ENCODE data around the gene NFE2L1.
"Not testable (repeated sequence)": the region's sequence is repeated elsewhere in the genome, so short reads cannot be mapped to it uniquely, and the experiment has no call there.

Gene NFE2L1

DNA sequence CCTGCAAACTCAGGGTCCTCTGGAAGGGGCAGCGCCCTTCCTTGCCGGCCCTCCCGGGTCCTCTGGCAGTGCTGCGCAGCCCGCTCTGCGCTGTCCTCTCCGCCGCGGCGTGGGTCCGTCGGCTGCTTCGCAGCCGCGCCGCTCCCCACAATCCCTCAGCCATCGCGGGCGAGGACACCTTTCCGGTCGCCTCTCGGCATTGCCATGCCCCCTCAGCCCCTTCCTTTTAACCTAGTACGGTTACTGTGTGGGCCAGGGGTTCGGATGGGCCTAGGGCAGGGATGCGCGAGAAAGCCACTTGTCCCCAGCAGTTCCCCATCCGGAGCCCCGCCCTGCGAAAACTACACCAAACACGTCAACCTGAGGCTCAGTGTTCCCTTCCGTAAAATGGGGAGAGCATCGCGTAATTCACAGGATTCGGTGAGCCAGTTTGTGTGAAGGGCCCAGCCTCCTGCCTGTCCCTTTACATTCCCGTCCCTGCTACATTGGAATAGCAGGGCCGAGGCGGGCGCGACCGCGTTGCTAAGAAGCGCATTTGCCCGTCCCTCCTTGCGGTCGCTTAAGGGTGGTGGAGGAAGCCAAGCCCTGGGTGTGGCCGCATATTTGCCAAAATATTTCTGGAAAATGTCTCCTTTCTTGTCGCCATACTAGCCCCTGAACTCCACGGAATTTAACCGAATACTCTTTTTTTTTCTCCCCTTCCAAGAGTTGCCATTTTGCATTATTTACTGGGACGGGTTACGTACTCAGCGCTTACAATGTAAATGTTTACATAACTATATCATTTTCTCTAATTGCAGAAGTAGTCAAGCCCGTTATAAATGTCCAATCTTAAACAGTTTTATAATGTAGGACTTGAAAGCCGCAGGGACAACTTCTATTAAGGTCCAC is 23.8 kb upstream of the NFE2L1 start:
- no peak for DNase-seq (ENCODE audit: low read depth)

DNA sequence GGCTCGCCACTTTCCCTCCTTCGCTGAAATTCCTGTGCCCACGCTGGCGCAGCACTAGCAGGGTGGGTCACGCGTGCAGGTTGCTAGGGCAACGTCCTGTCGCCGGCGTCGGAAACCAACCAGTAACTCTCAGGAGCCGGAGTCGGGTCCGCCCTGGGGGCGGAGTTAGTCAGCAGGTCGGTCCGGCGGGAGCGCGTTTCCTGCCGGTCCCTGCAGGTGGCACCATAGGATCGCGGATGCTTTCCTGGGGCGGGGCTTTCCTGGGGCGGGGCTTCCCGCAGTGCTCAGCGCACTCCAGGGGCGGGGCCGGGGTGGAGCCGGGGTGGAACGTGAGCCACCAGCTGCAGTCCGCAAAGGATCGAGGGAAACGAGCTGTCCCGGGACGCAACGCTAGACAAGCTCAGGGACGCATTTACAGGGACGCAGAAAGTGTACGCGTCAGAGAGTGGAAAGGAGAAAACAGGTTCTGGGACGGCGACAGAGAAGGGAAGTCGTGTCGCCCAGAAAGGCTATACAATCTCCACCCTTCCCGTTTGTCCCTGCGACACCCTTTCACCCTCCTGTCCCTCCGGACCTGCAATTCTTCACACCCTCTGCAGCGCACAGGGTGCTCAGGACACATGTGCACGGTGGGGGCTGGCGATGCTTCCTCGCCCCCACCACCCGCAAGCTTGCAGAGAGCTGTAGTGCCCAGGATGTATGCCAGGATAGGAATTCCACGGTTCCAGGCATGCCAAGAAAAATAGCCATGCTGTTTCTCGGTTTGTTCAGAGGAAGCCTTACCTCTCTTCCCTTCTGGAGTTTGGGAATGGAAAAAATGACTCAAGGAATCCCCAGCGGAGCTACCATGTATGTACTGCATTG is 22.9 kb upstream of the NFE2L1 start:
- DNase-seq (ENCODE audit: low read depth): peak; percentile 93

DNA sequence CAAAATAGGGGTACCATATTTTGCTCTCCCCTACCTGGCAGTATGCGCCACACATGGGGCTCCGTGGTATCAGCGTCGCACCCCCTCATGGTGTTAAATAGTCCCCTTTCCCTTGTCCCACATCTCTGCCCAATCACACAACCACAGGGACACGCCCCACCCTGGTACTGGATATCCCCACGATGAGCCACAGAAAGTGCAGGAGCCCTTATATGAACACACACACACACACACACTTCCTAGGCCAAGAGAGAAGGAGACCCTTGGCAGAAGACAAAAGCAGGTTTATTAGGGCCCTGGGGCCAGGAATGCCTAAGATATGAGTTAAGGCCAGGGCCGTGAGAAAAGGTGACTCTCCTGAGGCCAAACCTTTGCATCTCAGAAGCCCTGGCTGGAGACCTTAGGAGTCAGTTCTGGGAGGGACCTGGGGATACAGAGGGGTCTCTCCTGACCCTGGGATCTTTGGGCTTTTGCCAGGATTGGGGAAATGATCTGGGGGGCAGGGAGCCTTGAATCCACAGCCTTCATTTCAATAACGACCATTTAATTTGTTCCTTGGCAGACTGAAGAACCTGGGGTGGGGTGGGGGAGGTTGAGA is 22.2 kb upstream of the NFE2L1 start:
- DNase-seq (ENCODE audit: low read depth): no peak

DNA sequence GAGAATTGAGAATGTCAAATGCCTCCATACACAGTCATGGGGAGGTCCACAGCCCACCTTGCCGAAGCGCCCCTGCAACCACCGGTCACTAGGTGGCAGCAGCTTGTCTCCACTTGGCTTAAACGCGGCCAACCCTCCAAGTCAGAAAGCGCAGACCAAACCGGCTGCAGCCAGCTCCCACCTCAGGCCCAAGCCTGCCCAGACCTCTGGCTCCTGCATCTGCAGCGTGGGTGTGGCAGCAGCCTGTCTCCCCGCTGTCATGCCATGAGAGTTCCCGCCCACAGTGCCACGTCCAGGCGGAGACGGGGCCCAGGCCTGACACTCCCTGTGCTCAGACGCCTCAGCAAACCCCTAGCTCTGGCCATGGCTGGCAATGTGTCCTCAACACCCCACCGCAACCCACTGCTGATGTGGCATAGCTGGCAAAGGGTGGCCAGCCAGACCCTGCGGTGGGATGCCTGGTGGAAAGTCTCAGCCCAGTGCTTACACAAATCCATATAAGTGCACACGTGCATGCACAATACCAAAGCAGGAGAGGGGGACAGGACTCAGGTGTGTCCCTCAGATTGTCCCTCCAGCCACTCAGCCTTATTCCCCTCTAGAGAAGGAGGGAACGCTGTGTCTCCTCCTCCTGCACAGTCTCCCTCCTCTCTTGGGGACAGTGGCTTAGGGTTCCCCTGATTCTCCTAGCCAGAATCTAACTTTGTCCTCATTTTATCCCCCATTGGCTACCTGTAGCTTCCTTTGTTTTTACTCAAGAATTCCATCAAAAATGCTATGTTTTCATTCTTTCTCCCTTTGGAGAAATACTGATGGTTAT is 21.4 kb upstream of the NFE2L1 start:
- DNase-seq (ENCODE audit: low read depth): peak; percentile 91

DNA sequence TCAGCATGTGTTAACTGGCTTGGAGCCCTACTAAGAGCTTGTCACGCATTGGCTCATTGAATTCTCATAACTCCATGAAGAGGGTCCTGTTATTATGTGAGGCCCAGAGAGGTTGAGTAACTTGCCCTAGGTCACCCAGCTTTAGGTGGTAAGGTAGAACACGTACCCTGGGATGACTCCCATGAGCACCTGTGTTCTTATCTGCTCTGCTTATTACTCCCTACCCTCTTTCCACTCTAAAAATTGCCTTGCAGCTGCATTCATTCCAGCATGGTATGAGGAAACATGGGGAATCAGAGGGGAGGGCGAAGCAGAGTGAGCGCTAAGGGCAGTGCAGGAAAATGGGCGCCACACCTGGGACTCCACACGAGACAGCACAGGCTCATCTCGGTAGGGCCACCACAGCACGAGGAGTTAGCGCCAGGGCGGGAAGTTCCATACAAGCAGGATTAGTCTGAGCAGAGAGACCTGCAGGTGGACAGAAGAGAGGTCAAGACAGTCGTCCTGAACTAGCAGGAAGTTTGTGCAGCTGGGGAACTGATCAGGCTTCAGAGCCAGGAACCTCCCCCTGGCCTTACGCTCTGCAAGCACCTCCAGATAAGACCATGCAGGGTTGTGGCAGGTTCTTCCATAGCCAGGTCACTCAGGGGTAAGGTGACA is 20.7 kb upstream of the NFE2L1 start:
- no peak for DNase-seq (ENCODE audit: low read depth)

DNA sequence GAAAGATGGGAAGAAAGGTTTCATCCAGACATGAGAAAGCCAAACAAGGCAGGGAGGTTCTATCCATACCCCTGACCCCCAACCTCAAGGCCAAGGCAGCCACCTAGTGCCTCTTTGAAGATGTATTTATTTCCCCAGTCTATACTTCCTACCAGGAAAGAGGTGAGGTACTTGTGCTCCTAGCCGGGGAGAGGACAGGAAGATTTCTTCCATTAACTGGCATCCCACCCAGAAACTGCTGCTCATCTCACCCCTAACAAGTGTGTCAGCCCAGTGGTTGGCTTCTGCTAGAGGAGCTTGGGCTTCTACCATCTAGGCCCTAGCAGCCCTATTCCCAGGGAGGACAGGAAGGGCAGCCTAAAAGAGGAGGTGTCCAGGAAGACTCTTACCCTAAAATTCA is 19.4 kb upstream of the NFE2L1 start:
- no peak for DNase-seq (ENCODE audit: low read depth)

DNA sequence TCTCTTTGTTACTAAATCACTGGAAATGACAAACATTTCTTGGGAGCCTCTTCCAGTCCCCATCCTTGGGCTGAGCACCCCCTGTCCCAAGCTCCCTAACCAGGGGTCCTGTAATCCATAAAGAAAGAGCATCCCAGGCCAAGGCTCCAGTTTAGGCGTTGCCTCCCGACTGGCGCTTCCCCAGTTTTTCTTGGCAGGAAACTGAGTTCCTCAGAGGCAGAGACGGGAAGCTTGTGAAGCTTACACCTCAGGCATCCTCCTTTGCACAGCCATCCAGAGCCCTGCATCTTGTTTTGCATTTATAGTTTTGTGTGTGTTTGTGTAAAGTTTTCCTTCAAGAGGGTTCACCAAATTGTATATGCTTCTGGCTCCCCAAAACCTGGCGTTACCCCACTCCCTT is 17.6 kb upstream of the NFE2L1 start:
- DNase-seq (ENCODE audit: low read depth): no peak

DNA sequence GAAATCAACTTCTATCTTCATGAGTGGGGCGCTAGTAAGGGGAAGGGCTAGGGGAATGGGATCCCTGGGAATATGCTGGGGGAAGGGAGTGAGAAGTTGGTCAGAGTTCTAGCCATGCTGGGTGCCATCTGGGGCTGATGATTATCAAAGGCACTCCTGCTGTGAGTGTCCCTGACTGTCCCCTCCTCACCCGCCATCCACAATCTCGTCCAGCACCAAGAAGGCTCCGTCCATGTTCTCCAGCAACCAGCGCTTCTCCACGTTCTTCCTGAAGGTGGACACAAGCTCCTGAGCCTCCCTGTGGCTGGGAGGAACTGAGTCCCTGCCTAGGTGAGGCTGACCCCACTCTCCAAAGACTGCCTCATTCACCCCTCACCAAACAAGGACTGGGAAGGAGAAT is 16.2 kb upstream of the NFE2L1 start:
- no peak for DNase-seq (ENCODE audit: low read depth)

DNA sequence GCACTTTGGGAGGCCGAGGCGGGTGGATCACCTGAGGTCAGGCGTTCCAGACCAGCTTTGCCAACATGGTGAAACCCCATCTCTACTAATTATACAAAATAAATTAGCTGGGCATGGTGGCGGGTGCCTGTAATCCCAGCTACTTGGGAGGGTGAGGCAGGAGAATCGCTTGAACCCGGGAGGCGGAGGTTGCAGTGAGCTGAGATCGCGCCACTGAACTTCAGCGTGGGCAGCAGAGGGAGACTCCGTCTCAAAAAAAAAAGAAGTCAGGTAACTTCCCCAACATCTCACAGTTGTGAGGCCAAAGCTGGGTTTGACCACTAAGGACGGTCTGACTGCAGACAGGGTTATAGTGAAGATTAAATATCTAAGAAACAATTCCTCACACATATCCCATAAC is 13.4 kb upstream of the NFE2L1 start:
- not testable (repeated sequence) for DNase-seq (ENCODE audit: low read depth)

DNA sequence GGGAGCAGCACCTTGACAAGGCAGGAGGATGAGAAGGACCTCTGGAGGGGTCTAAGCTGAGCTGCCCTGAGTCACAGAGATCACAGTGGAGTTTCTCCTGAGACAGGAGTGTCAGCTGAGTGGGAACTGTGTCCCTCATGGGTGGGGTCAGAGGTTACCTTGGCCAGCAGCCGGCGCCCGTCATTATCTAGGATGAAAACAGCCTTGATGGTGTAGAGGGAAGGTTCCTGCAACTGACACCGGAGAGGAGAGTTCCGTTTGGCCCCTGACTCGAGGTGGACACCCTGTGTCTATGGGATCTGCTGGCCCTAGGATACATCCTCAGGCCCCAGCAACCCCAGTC is 11.5 kb upstream of the NFE2L1 start:
- DNase-seq (ENCODE audit: low read depth): no peak

DNA sequence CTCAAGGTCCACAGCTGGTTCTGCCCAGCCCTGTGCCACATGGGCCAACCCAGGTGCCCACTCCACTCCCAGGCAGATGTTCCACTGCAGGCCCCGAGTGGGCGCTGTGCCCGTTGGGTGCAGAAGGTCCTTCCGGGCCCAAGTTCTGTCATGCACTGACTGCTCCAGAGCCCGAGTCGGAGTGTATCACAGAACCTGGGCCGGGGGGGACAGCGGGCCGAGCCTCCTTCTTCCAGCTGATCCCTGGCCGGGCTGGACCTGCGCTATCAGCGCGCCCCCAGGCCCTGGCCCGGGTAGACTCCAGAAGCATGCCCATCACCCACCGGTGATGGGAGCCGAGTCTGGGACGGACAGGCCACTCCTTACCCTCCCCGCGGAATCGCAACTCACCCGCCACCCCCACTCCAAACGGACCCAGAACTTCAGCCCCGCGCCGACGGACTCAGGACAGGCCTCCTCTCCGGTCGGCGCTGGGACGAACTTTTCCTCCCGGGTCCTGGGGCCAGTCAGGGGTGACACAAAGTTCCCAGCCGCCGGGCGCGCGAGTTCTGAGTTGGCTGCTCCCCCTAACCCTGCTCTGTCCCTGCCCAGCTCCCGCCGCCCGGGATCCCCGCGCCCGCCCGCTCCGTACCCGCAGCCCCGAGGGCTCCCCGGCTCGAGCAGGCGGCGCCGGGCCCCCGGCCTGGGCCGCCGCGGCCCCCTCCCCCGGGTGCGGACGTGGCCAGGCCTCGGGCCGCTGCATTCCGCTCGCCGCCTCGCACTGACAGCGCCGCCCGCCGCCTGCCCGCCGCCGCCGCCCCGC is 10.9 kb upstream of the NFE2L1 start, which contains the start of gene COPZ2:
Gene COPZ2, minus strand, starts transcription at position 762 of the 802 bp plus-strand sequence. Its CDS starts 20 bp downstream, at position 742.
- DNase-seq (ENCODE audit: low read depth): no peak

DNA sequence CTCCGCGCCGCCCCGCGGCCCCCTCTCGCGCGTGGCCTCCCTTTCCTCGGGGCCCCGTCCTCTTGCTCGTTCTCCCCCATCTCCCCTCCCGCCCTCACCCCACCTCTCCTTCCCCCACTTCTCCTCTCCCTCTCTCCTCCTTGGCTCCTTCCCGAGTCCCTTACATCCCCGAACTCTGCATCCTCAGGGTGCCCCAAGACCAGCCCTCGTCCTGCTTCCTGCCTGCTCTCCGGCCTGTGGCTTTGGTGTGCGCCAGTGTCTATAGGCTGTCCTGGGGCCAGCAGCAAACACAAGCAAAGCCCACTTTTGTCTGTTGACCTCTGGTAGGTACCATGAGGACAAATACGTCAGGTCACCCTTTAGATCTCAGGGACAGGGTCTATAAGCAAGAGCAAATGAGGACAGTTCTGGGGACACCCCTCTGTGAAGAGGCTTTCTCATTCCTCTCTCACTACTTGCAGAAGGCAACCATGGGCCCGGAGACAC is 10.3 kb upstream of the NFE2L1 start:
- no peak for DNase-seq (ENCODE audit: low read depth)

DNA sequence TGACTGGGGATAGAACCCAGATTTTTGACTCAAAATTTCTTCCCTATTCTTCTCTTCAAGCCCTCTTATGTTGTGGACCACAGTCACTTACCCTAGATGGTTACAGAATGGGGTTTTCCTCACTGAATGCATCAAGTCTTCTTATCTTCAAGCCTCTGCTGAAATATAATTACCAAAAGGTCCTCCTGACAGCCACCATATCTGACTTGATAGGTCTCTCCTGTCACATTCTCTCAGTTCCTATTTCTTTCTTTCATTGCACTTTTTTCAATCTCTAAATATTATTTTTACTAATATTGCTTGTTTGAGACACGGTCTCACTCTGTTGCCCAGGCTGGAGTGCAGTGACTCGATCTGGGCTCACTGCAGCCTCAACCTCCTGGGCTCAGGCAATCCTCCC is 9.5 kb upstream of the NFE2L1 start:
- no peak for DNase-seq (ENCODE audit: low read depth)

DNA sequence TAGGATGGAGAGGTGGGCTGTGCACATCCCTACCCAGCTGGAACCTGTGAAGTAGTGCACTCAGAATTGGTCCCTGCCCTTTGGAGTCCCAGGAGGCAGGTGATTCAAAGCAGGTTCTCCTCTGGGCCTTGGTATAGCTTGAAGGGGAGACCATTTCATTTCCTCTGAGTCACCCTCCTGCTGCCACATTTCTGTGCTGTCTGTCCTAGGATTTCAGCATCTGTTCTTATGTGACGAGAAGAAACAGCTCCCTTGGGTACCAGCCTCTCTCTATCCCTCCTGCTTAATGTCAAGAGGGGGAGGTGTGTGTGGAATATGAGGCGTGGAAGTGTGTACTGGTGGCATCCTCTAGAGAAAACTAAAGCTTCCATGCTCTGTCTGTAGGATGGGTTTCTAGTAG is 5.0 kb upstream of the NFE2L1 start:
- DNase-seq (ENCODE audit: low read depth): no peak

DNA sequence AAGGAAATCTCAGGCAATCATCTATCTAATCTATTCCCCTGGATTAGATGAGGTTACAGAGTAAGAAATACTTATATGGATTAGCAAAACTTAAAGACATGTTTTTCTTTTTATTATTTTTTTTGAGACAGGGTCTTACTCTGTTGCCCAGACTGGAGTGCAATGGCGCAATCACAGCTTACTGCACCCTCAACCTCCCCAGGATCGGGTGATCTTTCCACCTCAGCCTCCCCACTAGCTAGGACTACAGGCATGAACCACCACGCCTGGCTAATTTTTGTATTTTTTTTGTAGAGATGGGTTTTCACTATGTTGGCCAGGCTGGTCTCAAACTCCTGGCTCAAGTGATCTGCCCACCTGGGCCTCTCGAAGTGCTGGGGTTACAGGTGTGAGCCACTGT is 3.3 kb upstream of the NFE2L1 start:
- no peak for DNase-seq (ENCODE audit: low read depth)

DNA sequence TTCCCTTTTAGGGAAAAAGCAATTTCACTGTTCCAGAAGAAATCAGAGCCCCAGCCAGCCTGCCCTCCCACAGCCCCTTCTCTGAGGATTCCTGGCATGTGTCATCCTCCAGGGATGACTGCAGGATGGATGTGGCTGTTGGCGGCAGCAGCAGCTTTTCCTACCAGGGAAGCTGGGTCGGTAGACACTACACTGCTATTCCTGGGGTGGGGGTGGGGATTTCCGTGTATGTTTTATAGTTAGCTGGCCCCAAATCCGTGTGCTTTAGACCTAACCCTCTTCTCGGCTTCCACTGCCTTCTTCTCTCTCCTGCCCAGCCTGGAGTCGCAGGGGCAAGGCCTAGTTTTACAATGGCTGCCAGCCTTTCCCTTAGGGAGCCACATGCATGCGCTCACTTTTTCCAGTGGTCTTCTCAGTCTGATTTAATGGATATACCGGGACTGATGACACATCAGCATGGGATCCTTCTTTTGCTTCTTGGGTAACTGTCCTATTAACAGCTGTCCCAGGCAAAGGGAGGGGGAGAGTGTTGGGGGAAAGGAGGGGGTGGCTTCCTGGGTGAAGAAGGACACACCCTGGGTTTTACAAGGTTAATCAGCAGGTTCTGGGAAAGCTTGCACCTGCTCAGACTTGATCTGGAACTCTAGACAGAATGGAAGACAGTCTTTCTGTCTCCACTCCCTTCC is 2.7 kb upstream of the NFE2L1 start:
- no peak for DNase-seq (ENCODE audit: low read depth)

DNA sequence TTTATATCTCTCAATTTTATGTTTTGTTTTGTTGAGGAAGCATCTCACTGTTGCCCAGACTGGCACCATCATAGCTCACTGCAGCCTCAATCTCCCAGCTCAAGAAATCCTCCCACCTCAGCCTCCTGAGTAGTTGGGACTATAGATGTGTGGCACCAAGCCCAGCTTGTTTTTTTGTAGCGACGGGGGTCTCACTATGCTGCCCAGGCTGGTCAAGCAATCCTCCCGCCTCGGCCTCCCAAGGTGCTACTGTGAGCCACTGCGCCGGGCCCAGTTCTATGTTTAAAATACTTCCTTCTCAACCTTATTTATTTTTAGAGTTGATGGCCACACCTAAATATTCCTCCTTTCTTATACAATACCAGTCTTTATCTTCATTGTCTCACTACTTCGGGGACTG is 1.9 kb upstream of the NFE2L1 start:
- no peak for DNase-seq (ENCODE audit: low read depth)

DNA sequence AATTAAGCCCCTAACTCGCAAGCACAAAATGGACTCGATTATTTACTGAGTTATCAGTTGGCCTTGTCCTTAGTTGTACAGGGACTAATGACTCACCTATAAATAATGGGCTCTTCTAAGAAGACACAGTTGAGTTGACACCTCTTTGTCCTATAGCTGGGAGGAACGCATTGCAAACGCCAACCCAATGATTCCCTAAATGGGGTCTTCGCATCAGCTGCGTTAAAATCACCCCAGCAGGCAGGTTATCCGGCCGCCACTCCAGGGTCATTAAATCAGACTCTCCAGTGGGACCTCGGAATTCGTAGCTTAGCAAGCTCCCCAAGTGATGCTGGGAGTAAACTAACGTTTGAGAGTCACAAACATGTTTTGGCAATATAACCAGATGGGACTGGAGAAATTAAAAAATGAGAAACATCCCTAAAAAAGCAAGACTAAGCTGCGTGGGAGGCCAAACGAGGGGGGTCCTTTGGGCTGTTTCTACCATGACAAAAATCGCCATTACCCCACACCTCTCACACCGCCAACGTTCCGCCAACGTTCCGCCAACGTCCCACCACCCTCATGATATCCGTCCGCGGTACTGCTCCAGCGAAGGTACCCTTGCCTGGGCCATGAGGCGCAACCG is 932 bp upstream of the NFE2L1 start:
- no peak for DNase-seq (ENCODE audit: low read depth)

All from fibroblast of the conjunctiva (primary cell).